H9 (cell line): ENCODE data around the gene HLA-DQB1. TPM values are rescaled to one million over a fixed set of nuclear protein-coding genes. Genes with fewer than 3 reads are reported as not detected.

Experiments
- DNase-seq: peaks from one replicate; pipeline ENCODE4 v3.0.0-alpha.2; 2017
- H2AFZ ChIP-seq: one replicate; pipeline ENCODE4 v1.6.1; 2013; ENCODE audit warnings: mild to moderate bottlenecking, low read length, control low read depth, moderate library complexity
- H2AK5ac ChIP-seq: 2 replicates; pipeline ENCODE4 v1.6.1; 2013; ENCODE audit warnings: low read length, control low read depth, mixed read lengths; ENCODE audit not compliant: insufficient read length
- H2BK120ac ChIP-seq: one replicate; pipeline ENCODE4 v1.6.1; 2013; ENCODE audit warnings: low read depth, mild to moderate bottlenecking, low read length, control low read depth, inconsistent platforms; ENCODE audit not compliant: poor library complexity, severe bottlenecking
- H2BK12ac ChIP-seq: 2 replicates; pipeline ENCODE4 v1.6.1; 2013; ENCODE audit warnings: low read length, control low read depth, mixed read lengths, low read depth; ENCODE audit not compliant: insufficient read length
- H2BK15ac ChIP-seq: 2 replicates; pipeline ENCODE4 v1.6.1; 2013; ENCODE audit warnings: low read depth, low read length, control low read depth
- H2BK20ac ChIP-seq: one replicate; pipeline ENCODE4 v1.6.1; 2013; ENCODE audit warnings: low read depth, mild to moderate bottlenecking, low read length, control low read depth, inconsistent platforms; ENCODE audit not compliant: poor library complexity, severe bottlenecking
- H2BK5ac ChIP-seq: 2 replicates; pipeline ENCODE4 v1.6.1; 2013; ENCODE audit warnings: low read length, control low read depth, mixed read lengths; ENCODE audit not compliant: insufficient read length
- H3K14ac ChIP-seq: 2 replicates; pipeline ENCODE4 v1.6.1; 2013; ENCODE audit warnings: low read length, control low read depth; ENCODE audit not compliant: insufficient read depth
- H3K18ac ChIP-seq: 2 replicates; pipeline ENCODE4 v1.6.1; 2013; ENCODE audit warnings: low read depth, mild to moderate bottlenecking, mixed read lengths, low read length, control low read depth; ENCODE audit not compliant: insufficient read length
- H3K23ac ChIP-seq: 2 replicates; pipeline ENCODE4 v1.6.1; 2013; ENCODE audit warnings: low read length, control low read depth, mixed read lengths, low read depth; ENCODE audit not compliant: insufficient read length
- H3K23me2 ChIP-seq: 2 replicates; pipeline ENCODE4 v1.6.1; 2013; ENCODE audit warnings: low read depth, mild to moderate bottlenecking, mixed read lengths, low read length, control low read depth; ENCODE audit not compliant: insufficient read length, poor library complexity, severe bottlenecking
- H3K27ac ChIP-seq: 2 replicates; pipeline ENCODE4 v1.5.1; 2013; ENCODE audit warnings: low read length, control low read depth, mixed read lengths, low read depth; ENCODE audit not compliant: insufficient read length
- H3K27me3 ChIP-seq: 2 replicates; pipeline ENCODE4 v1.6.1; 2013; ENCODE audit warnings: low read length, control low read depth, inconsistent platforms; ENCODE audit not compliant: insufficient read depth
- H3K4ac ChIP-seq: 2 replicates; pipeline ENCODE4 v1.6.1; 2013; ENCODE audit warnings: low read depth, mild to moderate bottlenecking, control low read depth, inconsistent platforms, low read length, moderate library complexity
- H3K4me1 ChIP-seq: 2 replicates; pipeline ENCODE4 v1.6.1; 2013; ENCODE audit warnings: low read length, control low read depth, inconsistent platforms; ENCODE audit not compliant: insufficient read depth
- H3K4me2 ChIP-seq: 2 replicates; pipeline ENCODE4 v1.6.1; 2013; ENCODE audit warnings: low read length, control low read depth, mixed read lengths; ENCODE audit not compliant: insufficient read length, insufficient read depth
- H3K56ac ChIP-seq: 2 replicates; pipeline ENCODE4 v1.6.1; 2013; ENCODE audit warnings: low read depth, mild to moderate bottlenecking, mixed read lengths, low read length, control low read depth; ENCODE audit not compliant: insufficient read length
- H3K79me1 ChIP-seq: 2 replicates; pipeline ENCODE4 v1.6.1; 2013; ENCODE audit warnings: low read depth, mild to moderate bottlenecking, moderate library complexity, low read length, control low read depth, inconsistent platforms; ENCODE audit not compliant: insufficient read depth, poor library complexity, severe bottlenecking
- H3K79me2 ChIP-seq: 2 replicates; pipeline ENCODE4 v1.6.1; 2013; ENCODE audit warnings: low read length, control low read depth, inconsistent platforms; ENCODE audit not compliant: insufficient read depth
- H3K9ac ChIP-seq: 2 replicates; pipeline ENCODE4 v1.6.1; 2013; ENCODE audit warnings: low read length, control low read depth, mixed read lengths; ENCODE audit not compliant: insufficient read length; ENCODE audit errors: extremely low read depth
- H3K9me3 ChIP-seq: one replicate; pipeline ENCODE4 v1.6.1; 2013; ENCODE audit warnings: low read depth, low read length, inconsistent platforms; ENCODE audit not compliant: control insufficient read depth
- H3T11ph ChIP-seq: one replicate; pipeline ENCODE4 v1.6.1; 2013; ENCODE audit warnings: mild to moderate bottlenecking, low read length, control low read depth, inconsistent platforms
- H4K20me1 ChIP-seq: one replicate; pipeline ENCODE4 v1.6.1; 2013; ENCODE audit not compliant: control insufficient read depth, insufficient read length, insufficient read depth
- H4K5ac ChIP-seq: 2 replicates; pipeline ENCODE4 v1.6.1; 2013; ENCODE audit warnings: low read depth, mild to moderate bottlenecking, mixed read lengths, low read length, control low read depth; ENCODE audit not compliant: insufficient read length
- H4K8ac ChIP-seq: replicated peaks from 2 replicates; pipeline ENCODE4 v1.6.1; 2013; ENCODE audit warnings: low read length, control low read depth, mixed read lengths, low read depth; ENCODE audit not compliant: insufficient read length
- H4K91ac ChIP-seq: 2 replicates; pipeline ENCODE4 v1.6.1; 2013; ENCODE audit warnings: low read depth, mild to moderate bottlenecking, moderate library complexity, mixed read lengths, low read length, control low read depth; ENCODE audit not compliant: insufficient read length
- H3K27ac Mint-ChIP-seq, 3 experiments: 2 replicates in 2 of 3; 3 replicates in 1 of 3; pipeline ENCODE4 v1.8.0; 2020 to 2021; ENCODE audit warnings: mixed read lengths in 3 of 3, mild to moderate bottlenecking in 1 of 3, moderate library complexity in 1 of 3
- H3K27me3 Mint-ChIP-seq: 2 replicates; pipeline ENCODE4 v1.8.0; 2021; ENCODE audit warnings: low read depth, mild to moderate bottlenecking, moderate library complexity, mixed read lengths
- H3K36me3 Mint-ChIP-seq, 3 experiments: 2 replicates in 2 of 3; 3 replicates in 1 of 3; pipeline ENCODE4 v1.8.0; 2020 to 2021; ENCODE audit warnings: low read depth in 3 of 3, mixed read lengths in 3 of 3; ENCODE audit not compliant: insufficient read depth in 1 of 3
- H3K4me1 Mint-ChIP-seq, 2 experiments: 2 replicates each; pipeline ENCODE4 v1.8.0; 2020; ENCODE audit warnings: mixed read lengths in 2 of 2
- H3K4me3 Mint-ChIP-seq, 2 experiments: 2 replicates in 1 of 2; 3 replicates in 1 of 2; pipeline ENCODE4 v1.8.0; 2020 to 2021; ENCODE audit warnings: mild to moderate bottlenecking in 2 of 2, mixed read lengths in 2 of 2, moderate library complexity in 1 of 2
- H3K9me3 Mint-ChIP-seq, 2 experiments: 2 replicates in 1 of 2; 3 replicates in 1 of 2; pipeline ENCODE4 v1.8.0; 2020; ENCODE audit warnings: mild to moderate bottlenecking in 2 of 2, mixed read lengths in 2 of 2, moderate library complexity in 1 of 2
- WGBS: extraction: QIAGEN DNeasy Blood & Tissue Kit; methylation state at CpG from one replicate; pipeline ENCODE4 v1.1.7; 2013; ENCODE audit warnings: missing lambda C conversion rate, low lambda C conversion rate, mixed read lengths; ENCODE audit not compliant: insufficient read length; ENCODE audit errors: extremely low coverage; 5-methylcytosine and 5-hydroxymethylcytosine counted together
- total RNA-seq: library from RNA; stranded (reverse); gene quantifications from 2 replicates; pipeline ENCODE4 v1.2.1, GENCODE V29; 2021
- TF ChIP-seq, protein P1 (sequence below): fragments of 200-600 bp; sonication (generic); conservative IDR thresholded peaks from 3 replicates; pipeline ENCODE4 v1.8.0; 2021; ENCODE audit warnings: antibody characterized with exemption, mild to moderate bottlenecking

HLA-DQB1 gene
- total RNA-seq, 1 experiment from 2014 or later: 41.0 TPM

DNA sequence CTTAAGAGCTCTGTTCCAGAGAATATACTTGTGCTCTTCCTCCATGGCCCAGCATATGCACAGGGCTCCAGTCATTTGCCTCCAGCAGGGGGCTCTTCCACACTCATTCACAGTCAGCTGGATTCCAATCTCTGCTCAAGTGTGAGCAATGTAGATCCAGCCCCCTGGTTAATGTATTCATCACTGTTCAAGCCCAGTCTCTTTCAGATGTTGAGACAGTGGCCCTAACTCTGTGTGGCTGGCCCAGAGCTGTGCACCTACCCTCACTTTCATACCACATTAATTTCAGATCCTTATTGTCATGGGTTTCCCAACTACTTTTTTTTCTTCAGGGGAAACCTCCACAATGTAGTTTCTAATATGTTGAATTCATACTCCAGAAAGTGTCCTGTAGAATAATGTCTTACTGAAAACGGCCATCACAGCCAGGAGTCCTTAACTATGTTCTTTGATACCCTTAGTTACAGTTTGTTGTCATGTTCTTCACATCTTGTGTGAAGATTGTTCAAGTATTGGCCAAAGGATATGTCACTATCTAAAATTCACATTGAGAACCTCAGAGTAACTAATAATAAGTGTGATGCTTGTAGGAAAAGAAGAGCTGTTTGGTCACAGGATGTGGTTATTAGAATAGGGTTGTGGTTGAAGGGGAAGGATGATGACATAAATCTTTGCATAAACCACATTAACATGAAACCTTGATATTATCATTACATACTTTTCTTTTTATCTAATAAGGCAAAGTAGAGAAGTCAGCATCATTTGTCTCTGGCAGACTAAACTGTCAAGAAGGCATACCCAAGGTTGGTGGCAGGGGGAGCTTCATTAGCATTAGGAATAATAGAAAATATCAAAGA is 43.7 kb downstream of the HLA-DQB1 start:
- Histone ChIP-seq H3K4me2 (no peak overlapping the region), H2BK120ac (no peak overlapping the region)
- no peak overlapping the region; a peak in 3 of 7 replicates for H3K27ac Mint-ChIP-seq

More for the DNA sequence above, 43.7 kb downstream of the HLA-DQB1 start:
- H4K5ac ChIP-seq: no peak overlapping the region
- no peaks in the 10 kb centered on the region for H3K23me2 ChIP-seq
- no peaks in the 10 kb centered on the region for H3K27me3 ChIP-seq
- no peak overlapping the region for H3K23ac ChIP-seq
- H3K27ac ChIP-seq: no peak overlapping the region
- no peaks in the 10 kb centered on the region for H4K20me1 ChIP-seq
- H3K9me3 ChIP-seq: no peaks in the 10 kb centered on the region
- no peak overlapping the region for H3K4ac ChIP-seq
- no peaks in the 10 kb centered on the region; the same call in 1 of the 2 replicates for H3K4me1 ChIP-seq
- no CpG with 5 or more reads among the region's 1 CpG for WGBS
- Mint-ChIP-seq H3K9me3 (no peaks in the 10 kb centered on the region; a peak in 1 of 5 replicates), H3K4me3 (no peak overlapping the region), H3K36me3 (no peaks in the 10 kb centered on the region), H3K4me1 (peaks cover 8 to 14% of the 10 kb centered on the region in 2 experiments), H3K27me3 (no peaks in the 10 kb centered on the region)
- no peak overlapping the region for H2BK20ac ChIP-seq
- DNase-seq: peak; percentile 81
- no peak overlapping the region for H2BK5ac ChIP-seq
- H3K79me1 ChIP-seq: no peaks in the 10 kb centered on the region
- no peak overlapping the region for H2BK15ac ChIP-seq
- no peaks in the 10 kb centered on the region for H3K79me2 ChIP-seq
- H3K56ac ChIP-seq: no peak overlapping the region
- no peak overlapping the region for H2AK5ac ChIP-seq
- H4K8ac ChIP-seq: no peak overlapping the region
- H3K18ac ChIP-seq: no peak overlapping the region
- H4K91ac ChIP-seq: no peak overlapping the region
- no peak overlapping the region for H2AFZ ChIP-seq
- H3K14ac ChIP-seq: no peak overlapping the region
- no peak overlapping the region for H2BK12ac ChIP-seq
- H3K9ac ChIP-seq: no peak overlapping the region
- H3T11ph ChIP-seq: no peak overlapping the region
- TF ChIP-seq, protein P1, sequence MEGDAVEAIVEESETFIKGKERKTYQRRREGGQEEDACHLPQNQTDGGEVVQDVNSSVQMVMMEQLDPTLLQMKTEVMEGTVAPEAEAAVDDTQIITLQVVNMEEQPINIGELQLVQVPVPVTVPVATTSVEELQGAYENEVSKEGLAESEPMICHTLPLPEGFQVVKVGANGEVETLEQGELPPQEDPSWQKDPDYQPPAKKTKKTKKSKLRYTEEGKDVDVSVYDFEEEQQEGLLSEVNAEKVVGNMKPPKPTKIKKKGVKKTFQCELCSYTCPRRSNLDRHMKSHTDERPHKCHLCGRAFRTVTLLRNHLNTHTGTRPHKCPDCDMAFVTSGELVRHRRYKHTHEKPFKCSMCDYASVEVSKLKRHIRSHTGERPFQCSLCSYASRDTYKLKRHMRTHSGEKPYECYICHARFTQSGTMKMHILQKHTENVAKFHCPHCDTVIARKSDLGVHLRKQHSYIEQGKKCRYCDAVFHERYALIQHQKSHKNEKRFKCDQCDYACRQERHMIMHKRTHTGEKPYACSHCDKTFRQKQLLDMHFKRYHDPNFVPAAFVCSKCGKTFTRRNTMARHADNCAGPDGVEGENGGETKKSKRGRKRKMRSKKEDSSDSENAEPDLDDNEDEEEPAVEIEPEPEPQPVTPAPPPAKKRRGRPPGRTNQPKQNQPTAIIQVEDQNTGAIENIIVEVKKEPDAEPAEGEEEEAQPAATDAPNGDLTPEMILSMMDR: peak; percentile 85
